HL-60 (cell line): ENCODE data around the gene ATG101.
A peak's percentile ranks its signal among the peaks of the same experiment; 100 is the strongest.

ENCODE experiments used
- GABPA ChIP-seq: IDR thresholded peaks from 2 replicates; pipeline ENCODE4 v1.6.1; 2012; ENCODE audit warnings: low read depth
- POLR2AphosphoS5 ChIP-seq: IDR thresholded peaks from 2 replicates; pipeline ENCODE4 v1.6.1; 2012; ENCODE audit warnings: low read depth
- SPI1 ChIP-seq: IDR thresholded peaks from 2 replicates; pipeline ENCODE4 v1.6.1; 2012; ENCODE audit warnings: low read depth, mild to moderate bottlenecking, borderline replicate concordance
- TF ChIP-seq, protein P1 (sequence below): IDR thresholded peaks from one replicate; pipeline ENCODE4 v1.5.1; 2011; ENCODE audit warnings: low read length, control low read depth, inconsistent platforms; ENCODE audit not compliant: insufficient read depth
- TF ChIP-seq, protein P2 (sequence below): IDR thresholded peaks from 2 replicates; pipeline ENCODE4 v1.6.1; 2012; ENCODE audit warnings: low read depth; ENCODE audit not compliant: insufficient replicate concordance

DNA sequence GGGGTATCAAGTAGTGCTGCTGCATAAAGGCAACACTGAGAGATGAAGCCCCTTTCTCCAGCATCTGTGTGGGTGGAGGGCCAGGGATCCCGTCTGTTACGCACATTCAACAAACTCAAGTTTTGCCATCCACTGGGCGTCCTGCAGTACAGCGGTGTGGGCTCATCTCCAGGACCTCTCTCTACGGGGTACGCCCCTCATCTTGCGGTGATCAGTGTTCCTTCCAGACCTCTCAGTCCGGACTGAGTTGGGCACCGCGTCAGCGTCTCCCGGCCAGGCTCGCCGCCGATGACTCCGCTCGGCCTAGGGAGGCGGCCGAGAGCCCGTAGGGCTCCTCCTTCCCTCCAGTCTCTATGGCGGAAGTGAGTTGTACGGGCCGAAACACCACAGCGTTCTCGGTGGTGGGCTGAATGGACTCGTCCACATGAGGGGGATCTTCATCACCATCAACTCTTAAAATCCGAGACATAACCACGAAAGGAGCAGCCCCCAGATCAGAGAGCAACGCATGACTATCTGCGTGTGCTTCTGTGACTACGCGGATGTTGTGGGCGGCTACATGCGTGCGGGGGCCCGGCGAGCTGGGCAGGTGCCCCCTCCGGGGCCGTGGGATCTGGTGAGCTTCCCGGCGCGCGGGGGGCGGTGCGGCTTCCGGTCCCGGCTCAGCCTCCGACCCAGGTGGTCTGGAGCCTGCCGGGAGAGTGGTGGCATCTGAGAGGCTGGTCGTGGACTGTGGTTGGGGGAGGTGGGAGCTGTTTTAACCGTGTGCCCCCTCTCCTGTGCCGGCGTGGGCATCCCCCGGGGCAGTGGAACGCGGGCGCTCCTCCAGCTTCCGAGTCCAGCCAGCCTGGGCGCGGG is at the start of gene ATG101:
- TF ChIP-seq, protein P1, sequence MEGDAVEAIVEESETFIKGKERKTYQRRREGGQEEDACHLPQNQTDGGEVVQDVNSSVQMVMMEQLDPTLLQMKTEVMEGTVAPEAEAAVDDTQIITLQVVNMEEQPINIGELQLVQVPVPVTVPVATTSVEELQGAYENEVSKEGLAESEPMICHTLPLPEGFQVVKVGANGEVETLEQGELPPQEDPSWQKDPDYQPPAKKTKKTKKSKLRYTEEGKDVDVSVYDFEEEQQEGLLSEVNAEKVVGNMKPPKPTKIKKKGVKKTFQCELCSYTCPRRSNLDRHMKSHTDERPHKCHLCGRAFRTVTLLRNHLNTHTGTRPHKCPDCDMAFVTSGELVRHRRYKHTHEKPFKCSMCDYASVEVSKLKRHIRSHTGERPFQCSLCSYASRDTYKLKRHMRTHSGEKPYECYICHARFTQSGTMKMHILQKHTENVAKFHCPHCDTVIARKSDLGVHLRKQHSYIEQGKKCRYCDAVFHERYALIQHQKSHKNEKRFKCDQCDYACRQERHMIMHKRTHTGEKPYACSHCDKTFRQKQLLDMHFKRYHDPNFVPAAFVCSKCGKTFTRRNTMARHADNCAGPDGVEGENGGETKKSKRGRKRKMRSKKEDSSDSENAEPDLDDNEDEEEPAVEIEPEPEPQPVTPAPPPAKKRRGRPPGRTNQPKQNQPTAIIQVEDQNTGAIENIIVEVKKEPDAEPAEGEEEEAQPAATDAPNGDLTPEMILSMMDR: peak; percentile 92
- TF ChIP-seq, protein P2, sequence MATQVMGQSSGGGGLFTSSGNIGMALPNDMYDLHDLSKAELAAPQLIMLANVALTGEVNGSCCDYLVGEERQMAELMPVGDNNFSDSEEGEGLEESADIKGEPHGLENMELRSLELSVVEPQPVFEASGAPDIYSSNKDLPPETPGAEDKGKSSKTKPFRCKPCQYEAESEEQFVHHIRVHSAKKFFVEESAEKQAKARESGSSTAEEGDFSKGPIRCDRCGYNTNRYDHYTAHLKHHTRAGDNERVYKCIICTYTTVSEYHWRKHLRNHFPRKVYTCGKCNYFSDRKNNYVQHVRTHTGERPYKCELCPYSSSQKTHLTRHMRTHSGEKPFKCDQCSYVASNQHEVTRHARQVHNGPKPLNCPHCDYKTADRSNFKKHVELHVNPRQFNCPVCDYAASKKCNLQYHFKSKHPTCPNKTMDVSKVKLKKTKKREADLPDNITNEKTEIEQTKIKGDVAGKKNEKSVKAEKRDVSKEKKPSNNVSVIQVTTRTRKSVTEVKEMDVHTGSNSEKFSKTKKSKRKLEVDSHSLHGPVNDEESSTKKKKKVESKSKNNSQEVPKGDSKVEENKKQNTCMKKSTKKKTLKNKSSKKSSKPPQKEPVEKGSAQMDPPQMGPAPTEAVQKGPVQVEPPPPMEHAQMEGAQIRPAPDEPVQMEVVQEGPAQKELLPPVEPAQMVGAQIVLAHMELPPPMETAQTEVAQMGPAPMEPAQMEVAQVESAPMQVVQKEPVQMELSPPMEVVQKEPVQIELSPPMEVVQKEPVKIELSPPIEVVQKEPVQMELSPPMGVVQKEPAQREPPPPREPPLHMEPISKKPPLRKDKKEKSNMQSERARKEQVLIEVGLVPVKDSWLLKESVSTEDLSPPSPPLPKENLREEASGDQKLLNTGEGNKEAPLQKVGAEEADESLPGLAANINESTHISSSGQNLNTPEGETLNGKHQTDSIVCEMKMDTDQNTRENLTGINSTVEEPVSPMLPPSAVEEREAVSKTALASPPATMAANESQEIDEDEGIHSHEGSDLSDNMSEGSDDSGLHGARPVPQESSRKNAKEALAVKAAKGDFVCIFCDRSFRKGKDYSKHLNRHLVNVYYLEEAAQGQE: no peak
- TF ChIP-seq POLR2AphosphoS5 (no peak; the same call in 1 of the 2 replicates), SPI1 (peak; percentile 41; the same call in 1 of the 2 replicates), GABPA (peak; percentile 90)
